Occipital lobe (tissue), 2 donors: ENCODE data around the gene PGM2L1. TPM values are rescaled to one million over a fixed set of nuclear protein-coding genes. Genes with fewer than 3 reads are reported as not detected.
"Not testable (repeated sequence)": the region's sequence is repeated elsewhere in the genome, so short reads cannot be mapped to it uniquely, and the experiment has no call there.

ENCODE experiments used
- DNase-seq: peaks from one replicate; lab custom pipeline; 2025; lab: John Stamatoyannopoulos, UW
- total RNA-seq: library from RNA; depleted of rRNA; stranded (reverse); fragments of >200 nt; gene quantifications from one replicate; pipeline ENCODE4 v1.2.3, GENCODE V29; 2014

The PGM2L1 gene
- total RNA-seq, 1 donor from 2014 or later = 182 TPM

- DNase-seq = no peak
These were observed 2.4 kb upstream of the PGM2L1 start for GRCh38 chr11:74400606-74401005.

GRCh38 chr11:74397501-74398243, 561 bp downstream of the PGM2L1 start:
- no peak for DNase-seq

GRCh38 chr11:74392256-74392655, 6.0 kb downstream of the PGM2L1 start:
- no peak for DNase-seq

- DNase-seq = no peak
These were observed 7.0 kb downstream of the PGM2L1 start for GRCh38 chr11:74391193-74391592.

- DNase-seq = no peak
These were observed 7.5 kb downstream of the PGM2L1 start for GRCh38 chr11:74390697-74391096.

- no peak for DNase-seq
These were observed 9.4 kb downstream of the PGM2L1 start for GRCh38 chr11:74388678-74389327.

GRCh38 chr11:74384641-74385040, 13.6 kb downstream of the PGM2L1 start:
- no peak for DNase-seq

- no peak for DNase-seq
These were observed 17.3 kb downstream of the PGM2L1 start for GRCh38 chr11:74380746-74381439.

- DNase-seq = no peak
These were observed 20.5 kb downstream of the PGM2L1 start for GRCh38 chr11:74377689-74378088.

GRCh38 chr11:74373382-74373781, 24.9 kb downstream of the PGM2L1 start:
- DNase-seq = no peak

GRCh38 chr11:74371269-74372052, 26.8 kb downstream of the PGM2L1 start:
- DNase-seq = no peak

GRCh38 chr11:74370123-74370522, 28.1 kb downstream of the PGM2L1 start:
- no peak for DNase-seq

GRCh38 chr11:74367881-74368280, 30.4 kb downstream of the PGM2L1 start:
- no peak for DNase-seq

GRCh38 chr11:74366576-74366975, 31.7 kb downstream of the PGM2L1 start:
- no peak for DNase-seq

GRCh38 chr11:74365805-74366204, 32.4 kb downstream of the PGM2L1 start:
- not testable (repeated sequence) for DNase-seq

GRCh38 chr11:74357449-74357848, 40.8 kb downstream of the PGM2L1 start:
- DNase-seq = no peak

GRCh38 chr11:74355626-74356025, 42.6 kb downstream of the PGM2L1 start:
- no peak for DNase-seq

GRCh38 chr11:74354036-74354435, 44.2 kb downstream of the PGM2L1 start:
- no peak for DNase-seq

GRCh38 chr11:74347381-74347780, 50.9 kb downstream of the PGM2L1 start:
- DNase-seq = no peak

GRCh38 chr11:74345420-74345819, 52.8 kb downstream of the PGM2L1 start:
- DNase-seq = no peak

- no peak for DNase-seq
These were observed 56.3 kb downstream of the PGM2L1 start for GRCh38 chr11:74341921-74342320.

- DNase-seq = no peak
These were observed 58.6 kb downstream of the PGM2L1 start for GRCh38 chr11:74339619-74340018.
